OCI-LY1 (cell line): ENCODE results near the gene DET1.

Experiments
- H2AFZ ChIP-seq: fragments of 200-600 bp; sonication (generic), shearing (Covaris generic); 2 replicates; pipeline ENCODE4 v1.6.0; 2014; ENCODE audit warnings: antibody characterized with exemption, mild to moderate bottlenecking, low read length
- H3F3A ChIP-seq: fragments of 200-600 bp; sonication (generic), shearing (Covaris generic); 2 replicates; pipeline ENCODE4 v1.6.0; 2014; ENCODE audit warnings: mild to moderate bottlenecking, antibody characterized with exemption, low read length, moderate library complexity; ENCODE audit not compliant: insufficient read depth
- H3K27ac ChIP-seq: fragments of 200-600 bp; sonication (generic); 2 replicates; pipeline ENCODE4 v1.5.1; 2014; ENCODE audit warnings: low read length, mixed run types, mild to moderate bottlenecking, low read depth; ENCODE audit not compliant: poor library complexity, severe bottlenecking
- H3K27me3 ChIP-seq: fragments of 200-600 bp; sonication (generic); 2 replicates; pipeline ENCODE4 v1.6.0; 2014; ENCODE audit warnings: antibody characterized with exemption, mild to moderate bottlenecking, low read length, moderate library complexity; ENCODE audit not compliant: insufficient read depth
- H3K36me3 ChIP-seq: fragments of 200-600 bp; sonication (generic); 2 replicates; pipeline ENCODE4 v1.6.1; 2014; ENCODE audit warnings: mild to moderate bottlenecking, antibody characterized with exemption, low read length, moderate library complexity, mixed read lengths; ENCODE audit not compliant: insufficient read depth
- H3K4me1 ChIP-seq: fragments of 200-600 bp; sonication (generic); 2 replicates; pipeline ENCODE4 v1.5.1; 2014; ENCODE audit warnings: mild to moderate bottlenecking, low read length, moderate library complexity; ENCODE audit not compliant: insufficient read depth, severe bottlenecking
- H3K4me2 ChIP-seq: fragments of 200-600 bp; sonication (generic), shearing (Covaris generic); 2 replicates; pipeline ENCODE4 v1.6.1; 2014; ENCODE audit warnings: low read length
- H3K4me3 ChIP-seq: fragments of 200-600 bp; sonication (generic); 2 replicates; pipeline ENCODE4 v1.5.1; 2014; ENCODE audit warnings: low read length, low read depth, mild to moderate bottlenecking, mixed read lengths; ENCODE audit not compliant: poor library complexity, severe bottlenecking
- H3K79me2 ChIP-seq: fragments of 200-600 bp; shearing (Covaris generic); 2 replicates; pipeline ENCODE4 v1.6.1; 2016; ENCODE audit warnings: mixed run types, low read length, mixed read lengths; ENCODE audit not compliant: insufficient read depth
- H3K9ac ChIP-seq: fragments of 200-600 bp; sonication (generic), shearing (Covaris generic); 2 replicates; pipeline ENCODE4 v1.6.1; 2014; ENCODE audit warnings: mild to moderate bottlenecking, low read length, mixed read lengths
- H3K9me2 ChIP-seq: fragments of 200-600 bp; sonication (generic), shearing (Covaris generic); 2 replicates; pipeline ENCODE4 v1.6.1; 2014; ENCODE audit warnings: low read depth, mild to moderate bottlenecking, low read length, mixed read lengths
- H3K9me3 ChIP-seq: fragments of 200-600 bp; shearing (Covaris generic); 2 replicates; pipeline ENCODE4 v1.6.1; 2014; ENCODE audit warnings: low read length, mixed read lengths
- H4K20me1 ChIP-seq: fragments of 200-600 bp; sonication (generic), shearing (Covaris generic); 2 replicates; pipeline ENCODE4 v1.6.0; 2016; ENCODE audit warnings: mild to moderate bottlenecking, low read length; ENCODE audit not compliant: insufficient read depth
- EZH2 ChIP-seq: fragments of 200-600 bp; sonication (generic), shearing (Covaris generic); IDR thresholded peaks from 2 replicates; pipeline ENCODE4 v1.8.0; 2017; ENCODE audit warnings: borderline replicate concordance, mixed run types, mild to moderate bottlenecking, antibody characterized with exemption, low read length, moderate library complexity, mixed read lengths
- TF ChIP-seq, protein P1 (sequence below): fragments of 200-600 bp; sonication (generic), shearing (Covaris generic); IDR thresholded peaks from 2 replicates; pipeline ENCODE4 v1.5.1; 2017; ENCODE audit warnings: mild to moderate bottlenecking, antibody characterized with exemption, low read length, moderate library complexity, mixed read lengths

Gene DET1

DNA sequence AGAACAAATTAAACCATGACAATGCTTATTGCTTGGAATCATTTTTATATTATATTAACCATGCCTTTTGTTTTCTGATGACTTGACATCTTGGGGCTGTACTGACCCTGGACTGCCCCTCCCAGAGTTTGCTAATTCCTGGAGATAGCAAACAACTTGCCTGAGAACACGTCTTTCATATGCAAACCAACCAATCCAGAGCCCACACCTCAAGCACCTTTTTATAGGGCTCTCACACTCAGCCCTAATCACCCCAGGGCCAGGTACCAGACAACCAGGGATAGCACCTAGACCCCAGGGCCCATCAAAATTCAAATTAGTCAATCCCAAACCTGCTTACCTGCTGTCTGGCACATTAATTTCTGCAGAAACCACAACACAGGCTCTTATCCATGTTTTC, 42.0 kb downstream of the DET1 start:
- H3K9me2 ChIP-seq: no peaks in the 10 kb centered on the region
- H4K20me1 ChIP-seq: no peaks in the 10 kb centered on the region
- no peak overlapping the region for H2AFZ ChIP-seq
- no peaks in the 10 kb centered on the region for H3K79me2 ChIP-seq
- H3K9me3 ChIP-seq: no peaks in the 10 kb centered on the region
- no peak overlapping the region for H3K9ac ChIP-seq
- H3F3A ChIP-seq: no peaks in the 10 kb centered on the region
- H3K4me1 ChIP-seq: no peaks in the 10 kb centered on the region
- TF ChIP-seq, protein P1, sequence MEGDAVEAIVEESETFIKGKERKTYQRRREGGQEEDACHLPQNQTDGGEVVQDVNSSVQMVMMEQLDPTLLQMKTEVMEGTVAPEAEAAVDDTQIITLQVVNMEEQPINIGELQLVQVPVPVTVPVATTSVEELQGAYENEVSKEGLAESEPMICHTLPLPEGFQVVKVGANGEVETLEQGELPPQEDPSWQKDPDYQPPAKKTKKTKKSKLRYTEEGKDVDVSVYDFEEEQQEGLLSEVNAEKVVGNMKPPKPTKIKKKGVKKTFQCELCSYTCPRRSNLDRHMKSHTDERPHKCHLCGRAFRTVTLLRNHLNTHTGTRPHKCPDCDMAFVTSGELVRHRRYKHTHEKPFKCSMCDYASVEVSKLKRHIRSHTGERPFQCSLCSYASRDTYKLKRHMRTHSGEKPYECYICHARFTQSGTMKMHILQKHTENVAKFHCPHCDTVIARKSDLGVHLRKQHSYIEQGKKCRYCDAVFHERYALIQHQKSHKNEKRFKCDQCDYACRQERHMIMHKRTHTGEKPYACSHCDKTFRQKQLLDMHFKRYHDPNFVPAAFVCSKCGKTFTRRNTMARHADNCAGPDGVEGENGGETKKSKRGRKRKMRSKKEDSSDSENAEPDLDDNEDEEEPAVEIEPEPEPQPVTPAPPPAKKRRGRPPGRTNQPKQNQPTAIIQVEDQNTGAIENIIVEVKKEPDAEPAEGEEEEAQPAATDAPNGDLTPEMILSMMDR: no peak
- TF ChIP-seq EZH2: no peak
- no peak overlapping the region for H3K4me2 ChIP-seq
- no peak overlapping the region for H3K4me3 ChIP-seq
- no peak overlapping the region for H3K27ac ChIP-seq
- no peaks in the 10 kb centered on the region for H3K36me3 ChIP-seq
- H3K27me3 ChIP-seq: no peaks in the 10 kb centered on the region

DNA sequence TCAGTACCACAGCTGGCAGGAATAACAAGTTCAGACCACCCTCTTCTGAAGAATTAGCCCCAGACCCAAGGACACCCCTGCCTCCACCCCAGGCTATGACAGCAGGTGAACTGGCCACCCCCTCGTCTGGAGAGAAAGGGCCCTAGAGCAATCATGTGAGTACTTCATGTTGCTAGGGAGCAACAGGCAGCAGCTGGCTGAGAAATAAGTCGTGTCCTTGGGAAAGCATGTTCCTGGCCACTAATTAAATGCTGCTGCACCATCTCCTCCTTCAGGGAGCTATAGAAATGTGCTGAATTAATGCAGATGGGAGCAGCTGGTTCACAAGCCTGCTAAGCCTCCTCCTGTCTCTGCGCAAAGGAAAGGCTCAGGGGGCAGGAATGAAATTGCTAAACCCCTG, 47.5 kb downstream of the DET1 start:
- Histone ChIP-seq H3K9me3 (no peaks in the 10 kb centered on the region), H3K4me1 (no peaks in the 10 kb centered on the region), H3K27me3 (no peaks in the 10 kb centered on the region), H3K9me2 (no peaks in the 10 kb centered on the region), H2AFZ (no peak overlapping the region), H4K20me1 (no peaks in the 10 kb centered on the region), H3K79me2 (no peaks in the 10 kb centered on the region), H3F3A (no peaks in the 10 kb centered on the region), H3K4me2 (no peak overlapping the region), H3K4me3 (no peak overlapping the region), H3K9ac (no peak overlapping the region), H3K36me3 (no peaks in the 10 kb centered on the region), H3K27ac (no peak overlapping the region)
- TF ChIP-seq, protein P1: no peak
- no peak for TF ChIP-seq EZH2

DNA sequence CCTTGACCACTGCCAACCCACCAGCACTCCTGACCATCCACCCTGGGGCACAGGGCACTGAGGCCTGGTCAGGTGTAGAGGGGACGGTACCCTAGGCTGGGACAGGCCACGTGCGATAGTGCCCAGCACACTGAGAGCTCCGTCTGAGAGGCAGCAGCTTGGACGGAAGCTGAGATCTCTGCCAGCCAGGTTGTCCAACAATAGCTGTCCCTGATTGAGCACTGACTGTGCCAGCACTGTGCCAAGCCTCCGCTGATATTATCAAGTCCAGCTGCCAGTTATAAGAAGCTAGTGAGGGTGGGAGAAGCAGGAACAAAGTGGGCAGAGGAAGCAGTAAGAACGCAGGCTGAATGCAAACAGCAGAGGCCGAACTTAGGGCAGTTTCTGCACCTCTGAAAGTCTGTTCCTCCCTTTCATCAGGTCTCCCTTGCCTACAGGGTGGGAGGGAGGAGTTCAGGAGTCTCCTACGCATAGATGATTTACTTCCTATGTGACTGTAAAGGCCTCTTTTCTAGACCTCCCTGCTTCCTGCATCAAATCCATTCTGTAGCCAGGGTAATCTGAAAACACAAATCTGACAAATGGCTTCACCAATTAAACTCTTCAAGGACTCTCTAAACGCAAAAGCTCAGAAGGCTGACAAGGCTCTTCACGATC, 49.2 kb downstream of the DET1 start:
- no peaks in the 10 kb centered on the region for H3K79me2 ChIP-seq
- H4K20me1 ChIP-seq: no peaks in the 10 kb centered on the region
- no peak overlapping the region for H3K4me2 ChIP-seq
- H3K4me1 ChIP-seq: no peaks in the 10 kb centered on the region
- no peaks in the 10 kb centered on the region for H3F3A ChIP-seq
- no peak overlapping the region for H3K27ac ChIP-seq
- no peaks in the 10 kb centered on the region for H3K9me2 ChIP-seq
- H3K9ac ChIP-seq: no peak overlapping the region
- no peaks in the 10 kb centered on the region for H3K36me3 ChIP-seq
- no peak overlapping the region for H3K4me3 ChIP-seq
- H3K9me3 ChIP-seq: no peaks in the 10 kb centered on the region
- TF ChIP-seq, protein P1: no peak
- no peak for TF ChIP-seq EZH2
- H3K27me3 ChIP-seq: no peaks in the 10 kb centered on the region
- H2AFZ ChIP-seq: no peak overlapping the region
